ENCODE measurements around the gene PSME1. TPM values are rescaled to one million over a fixed set of nuclear protein-coding genes. Genes with fewer than 3 reads are reported as not detected.

PSME1 gene
- total and polyA plus RNA-seq, 2 of the 13 experiments (the other 11 are each of a cell fraction or from before 2014, with no cell fraction given) = 159 to 608 TPM

GRCh38 chr14:24160850-24161804 lies 25.1 kb downstream of the PSME1 start, which contains the start of gene IRF9 (continued):
- TF ChIP-seq AKNA (CRISPR knock-in tag; IDR thresholded peaks at IDR 0.05; ENCODE audit: borderline replicate concordance) (no peak), ZBTB14 (CRISPR knock-in tag; IDR thresholded peaks at IDR 0.05) (no peak), NFAT5 (CRISPR knock-in tag; IDR thresholded peaks at IDR 0.05) (0 out of 2 replicates have a peak, but pooled peaks have one; percentile 90), CSRNP2 (CRISPR knock-in tag; conservative IDR thresholded peaks at IDR 0.05; ENCODE audit: low read depth) (no peak), RNF2 (conservative IDR thresholded peaks at IDR 0.05; ENCODE audit: low read depth) (peak; percentile 76), SOX5 (CRISPR knock-in tag; IDR thresholded peaks at IDR 0.05; ENCODE audit: borderline replicate concordance) (peak; percentile 94), CHD2 (IDR thresholded peaks at IDR 0.05; ENCODE audit: low read depth, low read length) (no peak; the same call in 1 of the 2 replicates), ELF4 (CRISPR knock-in tag; IDR thresholded peaks at IDR 0.05; ENCODE audit: borderline replicate concordance) (peak; percentile 38; the same call in 1 of the 2 replicates), ZNF354B (CRISPR knock-in tag; IDR thresholded peaks at IDR 0.05) (0 out of 2 replicates have a peak, but pooled peaks have one; percentile 78), NR2C2 (CRISPR knock-in tag; IDR thresholded peaks at IDR 0.05; ENCODE audit: borderline replicate concordance) (peak; percentile 87), CSRNP1 (CRISPR knock-in tag; IDR thresholded peaks at IDR 0.05) (peak; percentile 88)

All from HepG2 (cell line).